ENCODE measurements around the gene ATF4. TPM values are rescaled to one million over a fixed set of nuclear protein-coding genes. Genes with fewer than 3 reads are reported as not detected.

ATF4 gene
- total and polyA plus RNA-seq, 2 of the 8 experiments (the other 6 are each of a cell fraction or from before 2014, with no cell fraction given) = 553 to 704 TPM

DNA sequence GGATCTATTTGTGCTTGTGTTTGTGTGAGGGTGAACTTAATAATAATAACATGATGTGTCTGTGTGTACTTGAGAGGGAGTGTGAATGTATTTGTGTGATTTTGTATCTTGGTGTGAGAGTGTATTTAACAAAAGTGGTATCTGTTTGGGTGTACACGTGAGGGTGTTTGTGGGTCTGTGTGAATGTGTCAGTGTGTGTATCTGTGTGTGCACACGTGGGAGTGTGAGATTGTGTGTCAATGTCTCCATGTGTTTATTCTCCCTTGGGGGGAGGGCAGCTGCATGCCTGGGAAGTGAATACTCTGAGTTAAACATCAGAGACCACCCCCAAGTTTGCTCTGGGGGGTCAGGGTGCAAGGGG is 27.2 kb downstream of the ATF4 start (continued):
- no peak for TF ChIP-seq FOSL1 (IDR thresholded peaks at IDR 0.05; ENCODE audit: insufficient read depth, low read depth, low read length)

Measured in H1 (cell line).